ENCODE data around the gene LAMTOR1.
"Not testable (repeated sequence)": the region's sequence is repeated elsewhere in the genome, so short reads cannot be mapped to it uniquely, and the experiment has no call there.

LAMTOR1 gene

GRCh38 chr11:72102946-72103753 is at the start of gene LAMTOR1:
TSS of gene LAMTOR1 (minus strand) at chr11:72103297. CDS start at chr11:72103224, 73 bp downstream.
- TF ChIP-seq GATA2 (IDR thresholded peaks at IDR 0.05; ENCODE audit: low read depth, low read length) (no peak), GATA3 (IDR thresholded peaks at IDR 0.05; ENCODE audit: low read depth, low read length) (no peak)

GRCh38 chr11:72150882-72151281 is 47.8 kb upstream of the LAMTOR1 start:
- no peak for TF ChIP-seq GATA2 (IDR thresholded peaks at IDR 0.05; ENCODE audit: low read depth, low read length)
- no peak for TF ChIP-seq GATA3 (IDR thresholded peaks at IDR 0.05; ENCODE audit: low read depth, low read length)

GRCh38 chr11:72146625-72147024 is 43.5 kb upstream of the LAMTOR1 start:
- no peak for TF ChIP-seq GATA3 (IDR thresholded peaks at IDR 0.05; ENCODE audit: low read depth, low read length)
- TF ChIP-seq GATA2 (IDR thresholded peaks at IDR 0.05; ENCODE audit: low read depth, low read length): no peak

GRCh38 chr11:72144807-72145565 is 41.9 kb upstream of the LAMTOR1 start:
- TF ChIP-seq GATA3 (IDR thresholded peaks at IDR 0.05; ENCODE audit: low read depth, low read length): no peak
- no peak for TF ChIP-seq GATA2 (IDR thresholded peaks at IDR 0.05; ENCODE audit: low read depth, low read length)

- no peak for TF ChIP-seq GATA2 (IDR thresholded peaks at IDR 0.05; ENCODE audit: low read depth, low read length)
- no peak for TF ChIP-seq GATA3 (IDR thresholded peaks at IDR 0.05; ENCODE audit: low read depth, low read length)
Observed at GRCh38 chr11:72141066-72141465, 38.0 kb upstream of the LAMTOR1 start.

GRCh38 chr11:72140661-72141060 is 37.6 kb upstream of the LAMTOR1 start:
- TF ChIP-seq GATA2 (IDR thresholded peaks at IDR 0.05; ENCODE audit: low read depth, low read length): no peak
- no peak for TF ChIP-seq GATA3 (IDR thresholded peaks at IDR 0.05; ENCODE audit: low read depth, low read length)

GRCh38 chr11:72139500-72139899 is 36.4 kb upstream of the LAMTOR1 start:
- no peak for TF ChIP-seq GATA2 (IDR thresholded peaks at IDR 0.05; ENCODE audit: low read depth, low read length)

- TF ChIP-seq GATA2 (IDR thresholded peaks at IDR 0.05; ENCODE audit: low read depth, low read length): no peak
- TF ChIP-seq GATA3 (IDR thresholded peaks at IDR 0.05; ENCODE audit: low read depth, low read length): no peak
Observed at GRCh38 chr11:72138821-72139390, 35.8 kb upstream of the LAMTOR1 start.

- no peak for TF ChIP-seq GATA3 (IDR thresholded peaks at IDR 0.05; ENCODE audit: low read depth, low read length)
- no peak for TF ChIP-seq GATA2 (IDR thresholded peaks at IDR 0.05; ENCODE audit: low read depth, low read length)
Observed at GRCh38 chr11:72136684-72137262, 33.7 kb upstream of the LAMTOR1 start.

GRCh38 chr11:72135891-72136683 is 33.0 kb upstream of the LAMTOR1 start:
- TF ChIP-seq GATA3 (IDR thresholded peaks at IDR 0.05; ENCODE audit: low read depth, low read length): no peak
- no peak for TF ChIP-seq GATA2 (IDR thresholded peaks at IDR 0.05; ENCODE audit: low read depth, low read length)

GRCh38 chr11:72135473-72135872 is 32.4 kb upstream of the LAMTOR1 start, which contains the start of gene FOLR3:
TSS of gene FOLR3 (plus strand) at chr11:72135725. CDS start at chr11:72135953, 228 bp downstream.
- not testable (repeated sequence) for TF ChIP-seq GATA3, GATA2 (IDR thresholded peaks at IDR 0.05; ENCODE audit: low read depth, low read length)

GRCh38 chr11:72132646-72133045 is 29.5 kb upstream of the LAMTOR1 start:
- TF ChIP-seq GATA3 (IDR thresholded peaks at IDR 0.05; ENCODE audit: low read depth, low read length) (no peak), GATA2 (IDR thresholded peaks at IDR 0.05; ENCODE audit: low read depth, low read length) (no peak)

GRCh38 chr11:72129381-72129780 is 26.3 kb upstream of the LAMTOR1 start:
- TF ChIP-seq GATA3 (IDR thresholded peaks at IDR 0.05; ENCODE audit: low read depth, low read length) (no peak), GATA2 (IDR thresholded peaks at IDR 0.05; ENCODE audit: low read depth, low read length) (no peak)

Data from SH-SY5Y (cell line).